Measurements from ENCODE around the gene CTRB1.
A peak's percentile ranks its signal among the peaks of the same experiment; 100 is the strongest.
"Not testable (repeated sequence)": the region's sequence is repeated elsewhere in the genome, so short reads cannot be mapped to it uniquely, and the experiment has no call there.

Gene CTRB1

GRCh38 chr16:75266738-75267630 lies 48.2 kb downstream of the CTRB1 start:
- Mint-ChIP-seq H3K27ac (peak overlapping the region; percentile 97), H3K27me3 (ENCODE audit: low read depth, poor library complexity) (no peaks in the 10 kb centered on the region), H3K36me3 (ENCODE audit: low read depth) (no peaks in the 10 kb centered on the region), H3K9me3 (no peaks in the 10 kb centered on the region), H3K4me3 (peak overlapping the region; percentile 83), H3K4me1 (peaks cover 51% of the 10 kb centered on the region)
- no peak for DNase-seq
- TF ChIP-seq CTCF (IDR thresholded peaks at IDR 0.05), result no peak

- H3K4me1 Mint-ChIP-seq, result peaks cover 46% of the 10 kb centered on the region
Observed at GRCh38 chr16:75267631-75268264, 49.0 kb downstream of the CTRB1 start.

GRCh38 chr16:75269358-75269757 lies 50.6 kb downstream of the CTRB1 start:
- H3K4me3 Mint-ChIP-seq; DNase-seq; H3K36me3 Mint-ChIP-seq (ENCODE audit: low read depth); H3K9me3 Mint-ChIP-seq; H3K27me3 Mint-ChIP-seq (ENCODE audit: low read depth, poor library complexity): not testable (repeated sequence)
- Mint-ChIP-seq H3K4me1 (peaks cover 30% of the 10 kb centered on the region), H3K27ac (peak overlapping the region; percentile 48)

More at GRCh38 chr16:75267631-75268264, 49.0 kb downstream of the CTRB1 start:
- no peak for TF ChIP-seq CTCF (IDR thresholded peaks at IDR 0.05)
- H3K27me3 Mint-ChIP-seq (ENCODE audit: low read depth, poor library complexity), result no peaks in the 10 kb centered on the region
- H3K9me3 Mint-ChIP-seq, result no peaks in the 10 kb centered on the region
- no peaks in the 10 kb centered on the region for H3K36me3 Mint-ChIP-seq (ENCODE audit: low read depth)
- no peak for DNase-seq
- no peak overlapping the region for H3K4me3 Mint-ChIP-seq
- H3K27ac Mint-ChIP-seq, result no peak overlapping the region

GRCh38 chr16:75271441-75272096 lies 52.8 kb downstream of the CTRB1 start:
- Mint-ChIP-seq H3K27me3 (ENCODE audit: low read depth, poor library complexity) (no peaks in the 10 kb centered on the region), H3K36me3 (ENCODE audit: low read depth) (no peaks in the 10 kb centered on the region), H3K9me3 (no peaks in the 10 kb centered on the region), H3K27ac (peak overlapping the region; percentile 90), H3K4me1 (peaks cover 20% of the 10 kb centered on the region), H3K4me3 (no peak overlapping the region)
- no peak for TF ChIP-seq CTCF (IDR thresholded peaks at IDR 0.05)
- DNase-seq, result no peak

GRCh38 chr16:75272097-75272551 lies 53.3 kb downstream of the CTRB1 start:
- peak overlapping the region; percentile 90 for H3K27ac Mint-ChIP-seq
- no peak overlapping the region for H3K4me3 Mint-ChIP-seq
- H3K36me3 Mint-ChIP-seq (ENCODE audit: low read depth), result no peaks in the 10 kb centered on the region

GRCh38 chr16:75272629-75273028 lies 53.8 kb downstream of the CTRB1 start:
- not testable (repeated sequence) for H3K4me3 Mint-ChIP-seq; DNase-seq; H3K27me3 Mint-ChIP-seq (ENCODE audit: low read depth, poor library complexity); H3K27ac Mint-ChIP-seq; H3K36me3 Mint-ChIP-seq (ENCODE audit: low read depth); H3K9me3 Mint-ChIP-seq
- H3K4me1 Mint-ChIP-seq, result peaks cover 18% of the 10 kb centered on the region

More at GRCh38 chr16:75272097-75272551, 53.3 kb downstream of the CTRB1 start:
- DNase-seq, result peak; percentile 42
- Mint-ChIP-seq H3K9me3 (no peaks in the 10 kb centered on the region), H3K4me1 (peaks cover 18% of the 10 kb centered on the region), H3K27me3 (ENCODE audit: low read depth, poor library complexity) (no peaks in the 10 kb centered on the region)
- TF ChIP-seq CTCF (IDR thresholded peaks at IDR 0.05), result no peak
